ENCODE measurements around the gene TBX15. TPM values are rescaled to one million over a fixed set of nuclear protein-coding genes. Genes with fewer than 3 reads are reported as not detected.

Gene TBX15
- total and polyA plus RNA-seq, 9 of the 15 experiments (the other 6 are each of a cell fraction or from before 2014, with no cell fraction given): 0.03 to 3.4 (median 2.3) TPM

DNA sequence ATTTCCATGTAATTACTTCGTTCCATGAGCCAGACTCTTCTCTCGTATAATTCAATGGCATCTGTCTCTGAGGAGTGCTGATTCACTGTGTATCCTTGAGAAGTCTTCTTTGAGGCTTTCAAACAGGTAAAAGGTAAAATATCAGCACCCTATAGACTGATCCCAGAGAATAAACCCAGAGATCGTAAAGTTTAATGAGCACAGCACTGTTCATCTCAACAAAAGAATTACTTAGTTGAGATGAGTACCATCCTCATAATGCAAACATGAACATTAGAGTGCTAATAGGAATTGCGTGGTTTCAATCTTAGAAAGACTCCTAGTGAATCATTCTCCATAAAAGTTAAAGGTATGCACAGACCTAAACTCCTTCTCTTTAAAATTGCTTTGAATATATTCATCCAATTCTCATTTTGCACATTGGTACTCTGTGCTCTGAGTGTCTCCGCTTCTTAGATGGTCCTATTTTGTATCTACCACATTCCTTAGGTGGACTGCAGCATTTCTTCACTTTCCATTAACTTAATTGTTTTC is 97.2 kb downstream of the TBX15 start (continued):
- TF ChIP-seq UBTF (IDR thresholded peaks at IDR 0.05; ENCODE audit: borderline replicate concordance in 1 of 2, low read depth in 2 of 2, low read length in 2 of 2): no peak

DNA sequence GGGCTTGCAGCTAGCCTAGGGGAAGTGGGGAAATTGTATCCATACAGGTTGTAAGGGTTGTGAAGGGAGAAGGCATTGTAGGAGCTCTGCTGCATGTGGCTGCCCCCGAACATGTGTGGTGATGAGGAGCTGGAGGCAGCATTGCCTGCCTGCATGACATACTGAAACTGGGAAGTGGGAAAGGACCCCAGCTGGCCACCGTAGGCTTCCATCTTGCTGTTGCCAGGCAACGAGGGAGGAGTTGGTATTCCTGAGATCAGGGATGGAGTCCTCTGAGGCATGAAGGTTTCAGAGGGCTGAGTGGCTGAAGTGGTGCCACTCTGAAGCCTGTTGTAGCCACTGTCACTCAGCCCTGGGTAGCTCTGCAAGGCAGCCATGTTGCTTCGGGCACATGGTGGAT is 103.2 kb downstream of the TBX15 start:
- Histone ChIP-seq H3K4me2 (ENCODE audit: insufficient read depth, low read length) (no peak overlapping the region), H3K9me3 (replicated peaks; ENCODE audit: control insufficient read depth, insufficient read depth, low read depth, low read length) (no peaks in the 10 kb centered on the region), H4K20me1 (replicated peaks; ENCODE audit: control insufficient read depth, insufficient read depth, low read length) (no peaks in the 10 kb centered on the region), H3K79me2 (ENCODE audit: control insufficient read depth, insufficient read depth, low read length) (no peaks in the 10 kb centered on the region), H2AFZ (ENCODE audit: low read depth, low read length) (no peak overlapping the region), H3K4me3 (no peak overlapping the region), H3K9ac (ENCODE audit: insufficient read depth in 1 of 2, low read depth in 2 of 2, low read length in 2 of 2) (no peak overlapping the region), H3K4me1 (replicated peaks in 1 of 2; ENCODE audit: control insufficient read depth in 2 of 2, insufficient read depth in 2 of 2, low read length in 2 of 2) (no peaks in the 10 kb centered on the region), H3K9me1 (ENCODE audit: control insufficient read depth, insufficient read depth, low read length) (no peaks in the 10 kb centered on the region), H3K36me3 (ENCODE audit: control insufficient read depth, insufficient read depth, low read length) (no peaks in the 10 kb centered on the region), H3K27me3 (ENCODE audit: control insufficient read depth in 2 of 2, insufficient read depth in 2 of 2, low read length in 2 of 2) (no peaks in the 10 kb centered on the region), H3K27ac (ENCODE audit: extremely low read depth, low read depth, low read length) (no peak overlapping the region)
- in situ Hi-C loops (cut with MboI): no loop called here
- FAIRE-seq (no peak), ATAC-seq (no peak), DNase-seq (ENCODE audit: extremely low read depth in 1 of 4, low spot score in 3 of 4) (no peak)
- BruUV-seq (replicated peaks): no TSS peak
- 14% methylated on average over 4 of the region's 4 CpGs for WGBS (ENCODE audit: insufficient coverage, low coverage, missing lambda C conversion rate)
- CTCF ChIA-PET (ENCODE audit: low intra/inter-chr PET ratio): no interaction called here
- POLR2A ChIA-PET: no interaction called here
- TF ChIP-seq, protein P1, sequence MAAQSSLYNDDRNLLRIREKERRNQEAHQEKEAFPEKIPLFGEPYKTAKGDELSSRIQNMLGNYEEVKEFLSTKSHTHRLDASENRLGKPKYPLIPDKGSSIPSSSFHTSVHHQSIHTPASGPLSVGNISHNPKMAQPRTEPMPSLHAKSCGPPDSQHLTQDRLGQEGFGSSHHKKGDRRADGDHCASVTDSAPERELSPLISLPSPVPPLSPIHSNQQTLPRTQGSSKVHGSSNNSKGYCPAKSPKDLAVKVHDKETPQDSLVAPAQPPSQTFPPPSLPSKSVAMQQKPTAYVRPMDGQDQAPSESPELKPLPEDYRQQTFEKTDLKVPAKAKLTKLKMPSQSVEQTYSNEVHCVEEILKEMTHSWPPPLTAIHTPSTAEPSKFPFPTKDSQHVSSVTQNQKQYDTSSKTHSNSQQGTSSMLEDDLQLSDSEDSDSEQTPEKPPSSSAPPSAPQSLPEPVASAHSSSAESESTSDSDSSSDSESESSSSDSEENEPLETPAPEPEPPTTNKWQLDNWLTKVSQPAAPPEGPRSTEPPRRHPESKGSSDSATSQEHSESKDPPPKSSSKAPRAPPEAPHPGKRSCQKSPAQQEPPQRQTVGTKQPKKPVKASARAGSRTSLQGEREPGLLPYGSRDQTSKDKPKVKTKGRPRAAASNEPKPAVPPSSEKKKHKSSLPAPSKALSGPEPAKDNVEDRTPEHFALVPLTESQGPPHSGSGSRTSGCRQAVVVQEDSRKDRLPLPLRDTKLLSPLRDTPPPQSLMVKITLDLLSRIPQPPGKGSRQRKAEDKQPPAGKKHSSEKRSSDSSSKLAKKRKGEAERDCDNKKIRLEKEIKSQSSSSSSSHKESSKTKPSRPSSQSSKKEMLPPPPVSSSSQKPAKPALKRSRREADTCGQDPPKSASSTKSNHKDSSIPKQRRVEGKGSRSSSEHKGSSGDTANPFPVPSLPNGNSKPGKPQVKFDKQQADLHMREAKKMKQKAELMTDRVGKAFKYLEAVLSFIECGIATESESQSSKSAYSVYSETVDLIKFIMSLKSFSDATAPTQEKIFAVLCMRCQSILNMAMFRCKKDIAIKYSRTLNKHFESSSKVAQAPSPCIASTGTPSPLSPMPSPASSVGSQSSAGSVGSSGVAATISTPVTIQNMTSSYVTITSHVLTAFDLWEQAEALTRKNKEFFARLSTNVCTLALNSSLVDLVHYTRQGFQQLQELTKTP (IDR thresholded peaks at IDR 0.05; ENCODE audit: low read depth in 1 of 2, partially characterized antibody in 2 of 2): no peak
- TF ChIP-seq ZNF407 (IDR thresholded peaks at IDR 0.05; ENCODE audit: low read depth): peak; percentile 50; the same call in 1 of the 2 replicates
- TF ChIP-seq RFX1 (IDR thresholded peaks at IDR 0.05): peak; percentile 53
- intact Hi-C loops (cut with micrococcal nuclease): no loop called here
